Peyer's patch (tissue), 4 donors: ENCODE results near the gene STK17B. TPM values are rescaled to one million over a fixed set of nuclear protein-coding genes. Genes with fewer than 3 reads are reported as not detected.

Experiments used
- DNase-seq, 3 donors: peaks; one replicate each; pipeline ENCODE4 v3.0.0-alpha.2; 2017 to 2019
- H3K27ac ChIP-seq, 4 donors: fragments of 200-600 bp; sonication (generic); one replicate each; pipeline ENCODE4 v1.5.1; 2016 to 2019
- H3K27me3 ChIP-seq, 2 donors: fragments of 200-600 bp; sonication (generic); one replicate each; pipeline ENCODE4 v1.5.1; 2019
- H3K36me3 ChIP-seq, 3 donors: fragments of 200-600 bp; sonication (generic); one replicate each; pipeline ENCODE4 v1.5.1; 2016 to 2019
- H3K4me1 ChIP-seq, 4 donors: fragments of 200-600 bp; sonication (generic); one replicate each; pipeline ENCODE4 v1.5.1; 2016 to 2019
- H3K4me3 ChIP-seq, 4 donors: fragments of 200-600 bp; sonication (generic); 1 replicate in 3 of 4; 2 replicates in 1 of 4; pipeline ENCODE4 v1.5.1; 2016 to 2019; ENCODE audit warnings: mild to moderate bottlenecking in 1 of 4
- H3K9me3 ChIP-seq, 4 donors: fragments of 200-600 bp; sonication (generic); one replicate each; pipeline ENCODE4 v1.5.1; 2016 to 2019; ENCODE audit warnings: mild to moderate bottlenecking in 1 of 4
- CTCF ChIP-seq, 6 experiments: fragments of 450-650 bp in 4 of 6; fragments of 200-600 bp in 2 of 6; sonication (generic) in 1 of 6; IDR thresholded peaks; one replicate each; pipeline ENCODE4 v1.5.1; 2017 to 2019; ENCODE audit warnings: antibody characterized with exemption in 6 of 6, mild to moderate bottlenecking in 3 of 6, moderate library complexity in 1 of 6
- POLR2A ChIP-seq, 2 donors: fragments of 450-650 bp; IDR thresholded peaks; one replicate each; pipeline ENCODE4 v1.5.1; 2017; ENCODE audit warnings: antibody characterized with exemption in 2 of 2, mild to moderate bottlenecking in 2 of 2, moderate library complexity in 2 of 2
- total RNA-seq, 4 donors: library from RNA; depleted of rRNA; stranded (reverse); fragments of >200 nt; gene quantifications; one replicate each; pipeline ENCODE4 v1.1.0, GENCODE V29; 2016

The STK17B gene
- total RNA-seq, 4 donors from 2014 or later = 47.3 to 123 (median 56.3) TPM

GRCh38 chr2:196113061-196113974 is 58.1 kb downstream of the STK17B start:
- Histone ChIP-seq H3K4me1 (no peaks in the 10 kb centered on the region), H3K27me3 (no peaks in the 10 kb centered on the region), H3K36me3 (no peaks in the 10 kb centered on the region), H3K9me3 (no peaks in the 10 kb centered on the region), H3K4me3 (no peak overlapping the region), H3K27ac (no peak overlapping the region)
- TF ChIP-seq CTCF (IDR thresholded peaks at IDR 0.05) (no peak), POLR2A (IDR thresholded peaks at IDR 0.05) (no peak)
- no peak for DNase-seq

- no peak for TF ChIP-seq CTCF (IDR thresholded peaks at IDR 0.05)
- no peaks in the 10 kb centered on the region for H3K36me3 ChIP-seq
- H3K27ac ChIP-seq = no peak overlapping the region
- no peak overlapping the region for H3K4me3 ChIP-seq
- no peaks in the 10 kb centered on the region for H3K9me3 ChIP-seq
- H3K4me1 ChIP-seq = no peaks in the 10 kb centered on the region
- no peak for DNase-seq
- H3K27me3 ChIP-seq = no peaks in the 10 kb centered on the region
Observed at GRCh38 chr2:196112418-196113034, 58.9 kb downstream of the STK17B start.

- no peak for DNase-seq
- H3K9me3 ChIP-seq = no peaks in the 10 kb centered on the region
- TF ChIP-seq POLR2A (IDR thresholded peaks at IDR 0.05) (no peak), CTCF (IDR thresholded peaks at IDR 0.05) (no peak)
- no peaks in the 10 kb centered on the region for H3K36me3 ChIP-seq
- no peak overlapping the region for H3K4me3 ChIP-seq
- H3K4me1 ChIP-seq = no peaks in the 10 kb centered on the region
- no peaks in the 10 kb centered on the region for H3K27me3 ChIP-seq
- no peak overlapping the region for H3K27ac ChIP-seq
Observed at GRCh38 chr2:196108604-196109003, 62.8 kb downstream of the STK17B start.

GRCh38 chr2:196105951-196106350 is 65.4 kb downstream of the STK17B start:
- no peaks in the 10 kb centered on the region for H3K36me3 ChIP-seq
- no peak overlapping the region for H3K4me3 ChIP-seq
- DNase-seq = no peak
- TF ChIP-seq CTCF (IDR thresholded peaks at IDR 0.05) (no peak), POLR2A (IDR thresholded peaks at IDR 0.05) (no peak)
- H3K27me3 ChIP-seq = no peaks in the 10 kb centered on the region
- H3K4me1 ChIP-seq = peaks cover 0 to 4% (median 2%) of the 10 kb centered on the region in 4 donors
- H3K9me3 ChIP-seq = no peaks in the 10 kb centered on the region
- no peak overlapping the region for H3K27ac ChIP-seq

- Histone ChIP-seq H3K9me3 (no peaks in the 10 kb centered on the region), H3K4me1 (peaks cover 0 to 4% (median 2%) of the 10 kb centered on the region in 4 donors), H3K4me3 (no peak overlapping the region), H3K36me3 (no peaks in the 10 kb centered on the region), H3K27me3 (no peaks in the 10 kb centered on the region), H3K27ac (no peak overlapping the region)
- no peak for DNase-seq
- TF ChIP-seq CTCF (IDR thresholded peaks at IDR 0.05) = no peak
Observed at GRCh38 chr2:196104066-196104465, 67.3 kb downstream of the STK17B start.
